ENCODE measurements around the gene TEAD3. TPM values are rescaled to one million over a fixed set of nuclear protein-coding genes. Genes with fewer than 3 reads are reported as not detected.

The TEAD3 gene
- total RNA-seq, 4 donors from 2014 or later: 39.0 to 55.4 (median 51.5) TPM

DNA sequence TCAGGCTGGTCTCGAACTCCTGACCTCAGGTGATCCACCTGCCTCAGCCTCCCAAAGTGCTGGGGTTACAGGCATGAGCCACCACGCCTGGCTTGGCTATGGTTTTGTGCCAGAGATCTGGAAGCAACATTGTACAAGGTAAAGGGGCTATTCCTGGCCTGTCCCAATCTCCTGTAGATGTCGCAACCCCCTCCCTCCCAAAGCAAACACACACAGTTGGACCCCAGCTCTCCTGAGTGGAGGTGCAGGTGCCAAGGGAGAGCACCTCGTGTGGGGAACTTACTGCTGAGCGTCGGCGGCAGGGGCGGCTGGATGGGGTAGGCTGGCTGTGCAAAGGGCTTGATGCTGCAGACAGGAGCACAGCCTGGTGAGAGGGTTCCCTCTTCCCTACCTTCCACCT, 19.9 kb downstream of the TEAD3 start:
- DNase-seq (ENCODE audit: low spot score in 2 of 2): no peak
- peaks cover 8% of the 10 kb centered on the region for H3K4me1 ChIP-seq
- H3K36me3 ChIP-seq: peaks cover 75% of the 10 kb centered on the region
- TF ChIP-seq EP300 (IDR thresholded peaks at IDR 0.05): no peak
- TF ChIP-seq POLR2AphosphoS5 (IDR thresholded peaks at IDR 0.05): no peak
- TF ChIP-seq CTCF (IDR thresholded peaks at IDR 0.05): no peak
- no peak for TF ChIP-seq POLR2A (IDR thresholded peaks at IDR 0.05)
- H3K4me3 ChIP-seq: no peak overlapping the region
- H3K27me3 ChIP-seq: no peaks in the 10 kb centered on the region
- H3K9me3 ChIP-seq: no peaks in the 10 kb centered on the region
- H3K27ac ChIP-seq: no peak overlapping the region
- 87% methylated on average over 8 of the region's 8 CpGs for WGBS

DNA sequence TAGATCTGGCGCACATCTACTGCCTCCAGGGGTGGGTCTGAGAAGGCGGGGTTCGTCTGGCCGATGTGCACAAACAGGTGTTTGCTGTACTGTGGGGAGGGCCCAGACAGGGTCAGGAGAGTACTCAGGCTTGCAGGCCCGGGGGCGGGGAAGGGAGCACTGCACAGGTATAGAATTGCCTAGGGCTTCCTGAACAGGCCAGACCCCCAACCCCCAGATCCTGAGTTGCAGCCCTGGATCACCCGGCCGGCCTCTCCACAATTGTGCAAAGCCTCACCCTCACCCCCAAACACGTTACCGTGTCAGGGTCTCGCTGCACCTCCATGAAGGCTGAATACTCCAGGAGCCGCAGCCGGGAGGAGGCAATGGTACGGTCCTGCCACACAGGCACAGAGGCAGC, 20.9 kb downstream of the TEAD3 start:
- Histone ChIP-seq H3K27ac (no peak overlapping the region), H3K9me3 (no peaks in the 10 kb centered on the region), H3K4me1 (peaks cover 18% of the 10 kb centered on the region), H3K36me3 (peaks cover 78% of the 10 kb centered on the region), H3K27me3 (no peaks in the 10 kb centered on the region), H3K4me3 (no peak overlapping the region)
- DNase-seq (ENCODE audit: low spot score in 2 of 2): no peak
- 72% methylated on average over 14 of the region's 14 CpGs for WGBS
- TF ChIP-seq POLR2A (IDR thresholded peaks at IDR 0.05): no peak
- TF ChIP-seq POLR2AphosphoS5 (IDR thresholded peaks at IDR 0.05): no peak
- no peak for TF ChIP-seq EP300 (IDR thresholded peaks at IDR 0.05)
- no peak for TF ChIP-seq CTCF (IDR thresholded peaks at IDR 0.05)

GRCh38 chr6:35475573-35475972, 21.3 kb downstream of the TEAD3 start:
- no peak for TF ChIP-seq POLR2A (IDR thresholded peaks at IDR 0.05)
- Histone ChIP-seq H3K27ac (no peak overlapping the region), H3K9me3 (no peaks in the 10 kb centered on the region), H3K4me1 (peaks cover 22% of the 10 kb centered on the region), H3K36me3 (peaks cover 80% of the 10 kb centered on the region), H3K27me3 (no peaks in the 10 kb centered on the region), H3K4me3 (no peak overlapping the region)
- WGBS: no CpG with 5 or more reads among the region's 4 CpGs
- no peak for DNase-seq (ENCODE audit: low spot score in 2 of 2)

DNA sequence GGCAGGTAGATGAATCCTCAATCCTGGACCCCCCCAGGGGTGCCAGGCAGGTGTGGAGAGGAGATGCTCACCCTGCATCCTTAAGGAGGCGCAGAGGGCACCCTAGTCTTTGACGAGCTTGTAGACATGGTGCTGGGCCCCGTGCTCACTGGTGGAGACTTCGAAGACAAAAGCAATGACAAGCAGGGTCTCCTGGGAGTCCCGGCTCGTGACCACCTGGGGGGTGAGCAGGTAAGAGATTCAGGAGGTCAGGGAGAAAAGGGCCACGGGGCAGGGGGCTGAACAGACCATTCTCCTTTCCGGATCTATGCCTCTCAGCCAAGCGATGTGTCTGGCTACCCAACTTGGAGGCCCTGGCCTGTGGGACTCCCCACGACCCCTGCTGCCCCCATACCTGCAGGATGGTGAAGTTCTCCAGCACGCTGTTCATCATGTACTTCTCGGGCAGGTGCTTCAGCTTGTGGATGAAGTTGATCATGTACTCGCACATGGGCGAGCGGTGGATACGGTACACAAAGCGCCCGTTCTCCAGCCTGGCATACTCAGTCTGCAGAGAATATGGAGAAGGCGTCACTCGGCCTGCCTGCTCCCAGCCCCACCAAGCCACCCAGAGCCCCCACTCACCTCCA, 21.8 kb downstream of the TEAD3 start:
- H3K27ac ChIP-seq: no peak overlapping the region
- H3K9me3 ChIP-seq: no peaks in the 10 kb centered on the region
- H3K4me3 ChIP-seq: no peak overlapping the region

DNA sequence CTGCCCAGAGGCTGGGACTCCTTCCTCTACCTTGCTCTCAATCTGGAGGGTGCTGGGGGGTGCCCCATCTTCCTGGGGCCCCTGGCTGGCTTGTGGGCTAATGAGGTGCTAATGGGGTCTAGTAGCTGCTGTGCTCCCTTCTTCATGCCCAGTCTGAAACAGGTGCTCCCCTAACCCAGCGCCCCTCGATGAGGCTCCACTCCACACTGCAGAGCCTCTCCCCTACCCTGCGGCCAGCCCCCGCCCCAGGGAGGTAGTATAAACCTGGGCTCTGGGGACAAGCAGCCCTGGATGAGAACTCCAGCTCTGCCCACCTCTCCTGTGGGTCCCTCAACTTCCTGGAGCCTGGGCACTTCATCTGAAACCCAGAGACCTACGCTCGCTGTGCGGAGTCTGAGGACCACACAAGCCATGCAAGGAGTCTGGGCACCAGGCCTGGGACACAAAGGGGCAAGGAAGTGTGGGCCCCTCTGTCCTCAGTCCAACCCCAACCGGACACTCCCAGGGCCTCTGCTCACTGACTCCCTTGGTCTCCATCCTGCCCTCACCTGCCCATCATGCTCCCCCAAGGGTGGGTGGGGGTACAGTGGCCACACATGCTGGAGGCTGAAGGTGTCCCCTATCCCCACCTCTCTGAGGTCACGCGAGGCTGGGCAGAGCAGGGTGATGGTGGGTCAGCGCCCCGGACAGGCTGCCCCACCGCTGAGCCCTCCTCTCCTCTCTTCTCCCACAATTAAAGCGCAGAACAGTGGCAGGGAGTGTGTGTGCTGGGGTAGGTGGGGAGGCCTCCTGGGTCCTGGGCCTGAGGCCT, 22.5 kb downstream of the TEAD3 start:
- 93% methylated on average over 3 of the region's 14 CpGs for WGBS
- Histone ChIP-seq H3K9me3 (no peaks in the 10 kb centered on the region), H3K36me3 (peaks cover 72% of the 10 kb centered on the region), H3K4me1 (peaks cover 35% of the 10 kb centered on the region), H3K27me3 (no peaks in the 10 kb centered on the region), H3K27ac (no peak overlapping the region), H3K4me3 (no peak overlapping the region)
- no peak for DNase-seq (ENCODE audit: low spot score in 2 of 2)
- TF ChIP-seq POLR2AphosphoS5 (IDR thresholded peaks at IDR 0.05) (no peak), EP300 (IDR thresholded peaks at IDR 0.05) (no peak), POLR2A (IDR thresholded peaks at IDR 0.05) (no peak), CTCF (IDR thresholded peaks at IDR 0.05) (no peak)

More for the DNA sequence above, 21.8 kb downstream of the TEAD3 start:
- 88% methylated on average over 18 of the region's 20 CpGs for whole genome bisulfite sequencing
- TF ChIP-seq POLR2AphosphoS5 (IDR thresholded peaks at IDR 0.05) (no peak), POLR2A (IDR thresholded peaks at IDR 0.05) (no peak), EP300 (IDR thresholded peaks at IDR 0.05) (no peak), CTCF (IDR thresholded peaks at IDR 0.05) (no peak)
- Histone ChIP-seq H3K27me3 (no peaks in the 10 kb centered on the region), H3K36me3 (peaks cover 80% of the 10 kb centered on the region), H3K4me1 (peaks cover 27% of the 10 kb centered on the region)
- DNase-seq (ENCODE audit: low spot score in 2 of 2): no peak
